Upper lobe of left lung (tissue), 6 donors: ENCODE results near the gene PTPRR. TPM values are rescaled to one million over a fixed set of nuclear protein-coding genes. Genes with fewer than 3 reads are reported as not detected.

Source experiments
- ATAC-seq, 2 donors: fragments of 200-7000 bp; cut with Tn5 transposase; one replicate each; pipeline ENCODE4 v1.9.1; 2022; ENCODE audit warnings: mild to moderate bottlenecking in 2 of 2, moderate library complexity in 2 of 2; ENCODE audit not compliant: low FRiP score in 2 of 2
- DNase-seq, 2 donors: peaks; one replicate each; pipeline ENCODE4 v3.0.0-alpha.2; 2019 to 2020
- H3K27ac ChIP-seq, 4 donors: fragments of 200-600 bp; sonication (generic); one replicate each; pipeline ENCODE4 v1.5.1; 2016 to 2019
- H3K27me3 ChIP-seq, 4 donors: fragments of 200-600 bp; sonication (generic); one replicate each; pipeline ENCODE4 v1.5.1; 2017 to 2019
- H3K36me3 ChIP-seq, 4 donors: fragments of 200-600 bp; sonication (generic); one replicate each; pipeline ENCODE4 v1.5.1; 2016 to 2019
- H3K4me1 ChIP-seq, 4 donors: fragments of 200-600 bp; sonication (generic); one replicate each; pipeline ENCODE4 v1.5.1; 2018 to 2019
- H3K4me3 ChIP-seq, 4 donors: fragments of 200-600 bp; sonication (generic); one replicate each; pipeline ENCODE4 v1.5.1; 2017 to 2019; ENCODE audit warnings: mild to moderate bottlenecking in 2 of 4, moderate library complexity in 1 of 4
- H3K9me3 ChIP-seq, 4 donors: fragments of 200-600 bp; sonication (generic); one replicate each; pipeline ENCODE4 v1.5.1; 2018 to 2019
- CTCF ChIP-seq, 6 experiments: fragments of 450-650 bp in 4 of 6; fragments of 200-600 bp in 2 of 6; sonication (generic) in 2 of 6; IDR thresholded peaks; one replicate each; pipeline ENCODE4 v1.5.1; 2016 to 2019; ENCODE audit warnings: antibody characterized with exemption in 6 of 6
- EP300 ChIP-seq, 4 donors: sonication (generic); formaldehyde crosslinking; IDR thresholded peaks; one replicate each; pipeline ENCODE4 v1.5.1; 2017; ENCODE audit warnings: antibody characterized with exemption in 4 of 4, control low read depth in 2 of 4
- POLR2A ChIP-seq, 4 donors: fragments of 450-650 bp; IDR thresholded peaks; one replicate each; pipeline ENCODE4 v1.5.1; 2016 to 2017; ENCODE audit warnings: antibody characterized with exemption in 4 of 4, mild to moderate bottlenecking in 2 of 4
- POLR2AphosphoS5 ChIP-seq, 2 donors: sonication (generic); formaldehyde crosslinking; IDR thresholded peaks; one replicate each; pipeline ENCODE4 v1.5.1; 2017; ENCODE audit warnings: antibody characterized with exemption in 2 of 2
- WGBS, 2 donors: methylation state at CpG; one replicate each; pipeline ENCODE4 v1.1.5; 2017 to 2018; 5-methylcytosine and 5-hydroxymethylcytosine counted together
- total RNA-seq, 6 donors: library from RNA; depleted of rRNA in 4 of 6; stranded (reverse); fragments of >200 nt in 4 of 6; gene quantifications; one replicate each; pipeline versions ENCODE4 v1.1.0 to v1.2.1, GENCODE V29; 2016 to 2021
- donor health status: DM: no; HTN: no; CAD: no; lungs with moderate emphysema.
- donor health status: DM: no; HTN: yes; CAD: no; lungs with severe emphysema.

Gene PTPRR
- total RNA-seq, 6 donors from 2014 or later: 0.30 to 2.7 (median 0.79) TPM; not detected in 1

- Histone ChIP-seq H3K4me3 (peak overlapping the region in 3 of 4 donors; percentile 5 to 58 (median 56)), H3K9me3 (no peaks in the 10 kb centered on the region), H3K27me3 (no peaks in the 10 kb centered on the region), H3K36me3 (peaks cover 0 to 3% (median 0%) of the 10 kb centered on the region in 4 donors), H3K27ac (peak overlapping the region in 1 of 4 donors; percentile 86), H3K4me1 (peaks cover 5 to 9% (median 7%) of the 10 kb centered on the region in 4 donors)
- ATAC-seq (no peak), DNase-seq (no peak)
- WGBS, 2 donors: 77 to 81% methylated on average over 4 of the region's 4 CpGs
- TF ChIP-seq POLR2AphosphoS5 (IDR thresholded peaks at IDR 0.05) (no peak), POLR2A (IDR thresholded peaks at IDR 0.05) (no peak), EP300 (IDR thresholded peaks at IDR 0.05) (no peak), CTCF (IDR thresholded peaks at IDR 0.05) (no peak)
These were observed 315.9 kb downstream of the PTPRR start for GRCh38 chr12:70604662-70605061.

- no peak for DNase-seq
- 31 to 67% methylated on average over 1 of the region's 1 CpG for WGBS, 2 donors
- Histone ChIP-seq H3K27me3 (no peaks in the 10 kb centered on the region), H3K9me3 (no peaks in the 10 kb centered on the region), H3K27ac (peak overlapping the region in 2 of 4 donors; percentile 4 to 30), H3K4me3 (peak overlapping the region in 2 of 4 donors; percentile 56 to 58), H3K36me3 (peaks cover 0 to 3% (median 0%) of the 10 kb centered on the region in 4 donors), H3K4me1 (no peaks in the 10 kb centered on the region)
- TF ChIP-seq POLR2AphosphoS5 (IDR thresholded peaks at IDR 0.05) (no peak), CTCF (IDR thresholded peaks at IDR 0.05) (no peak), EP300 (IDR thresholded peaks at IDR 0.05) (no peak)
- no peak for ATAC-seq
These were observed 317.5 kb downstream of the PTPRR start for GRCh38 chr12:70603044-70603443.

- H3K27me3 ChIP-seq: no peaks in the 10 kb centered on the region
- no peaks in the 10 kb centered on the region for H3K9me3 ChIP-seq
- TF ChIP-seq CTCF (IDR thresholded peaks at IDR 0.05): no peak
- TF ChIP-seq POLR2AphosphoS5 (IDR thresholded peaks at IDR 0.05): peak in 1 of 2 donors; percentile 55
- no peak for TF ChIP-seq POLR2A (IDR thresholded peaks at IDR 0.05)
- peak in 1 of 4 donors; percentile 71 for TF ChIP-seq EP300 (IDR thresholded peaks at IDR 0.05)
- no peak overlapping the region for H3K4me3 ChIP-seq
- H3K36me3 ChIP-seq: peaks cover 0 to 7% (median 0%) of the 10 kb centered on the region in 4 donors
- 36 to 41% methylated on average over 4 of the region's 4 CpGs for WGBS, 2 donors
- H3K27ac ChIP-seq: peak overlapping the region in 3 of 4 donors; percentile 23 to 57 (median 44)
- DNase-seq: no peak
- no peak for ATAC-seq
- no peaks in the 10 kb centered on the region for H3K4me1 ChIP-seq
These were observed 321.9 kb downstream of the PTPRR start for GRCh38 chr12:70598467-70599193.

- ATAC-seq (no peak), DNase-seq (no peak)
- TF ChIP-seq POLR2A (IDR thresholded peaks at IDR 0.05) (no peak), POLR2AphosphoS5 (IDR thresholded peaks at IDR 0.05) (no peak), EP300 (IDR thresholded peaks at IDR 0.05) (no peak), CTCF (IDR thresholded peaks at IDR 0.05) (no peak)
- H3K27ac ChIP-seq: peak overlapping the region in 1 of 4 donors; percentile 8
- H3K9me3 ChIP-seq: no peaks in the 10 kb centered on the region
- H3K4me3 ChIP-seq: no peak overlapping the region
- peaks cover 0 to 7% (median 0%) of the 10 kb centered on the region in 4 donors for H3K36me3 ChIP-seq
- H3K4me1 ChIP-seq: no peaks in the 10 kb centered on the region
- no peaks in the 10 kb centered on the region for H3K27me3 ChIP-seq
- WGBS, 2 donors: 93 to 96% methylated on average over 2 of the region's 2 CpGs
These were observed 327.9 kb downstream of the PTPRR start for GRCh38 chr12:70592664-70593063.
